DLD1 (cell line): Measurements from ENCODE around the gene SULF2.
"Not testable (repeated sequence)": the region's sequence is repeated elsewhere in the genome, so short reads cannot be mapped to it uniquely, and the experiment has no call there.

Experiments
- in situ Hi-C: cut with HindIII; loops from 2 replicates; pipeline ENCODE4 v1.10.0; 2017; ENCODE audit warnings: low sequenced_read_pairs

The SULF2 gene

GRCh38 chr20:47785311-47785853 lies at the start of gene SULF2:
TSS of gene SULF2 (minus strand) at chr20:47785481. CDS start at chr20:47757363, 28,118 bp downstream.
- in situ Hi-C loops, result loop anchor here (10.0 kb wide), 1 partner anchor 111 kb away; no protein-coding TSS in a partner anchor

GRCh38 chr20:47831675-47832074 lies 46.4 kb upstream of the SULF2 start:
- in situ Hi-C loops, result not testable (repeated sequence)

GRCh38 chr20:47826716-47827115 lies 41.4 kb upstream of the SULF2 start:
- in situ Hi-C loops, result not testable (repeated sequence)

- in situ Hi-C loops, result not testable (repeated sequence)
Observed at GRCh38 chr20:47826006-47826405, 40.7 kb upstream of the SULF2 start.

GRCh38 chr20:47825011-47825762 lies 39.9 kb upstream of the SULF2 start:
- in situ Hi-C loops, result no loop called here

GRCh38 chr20:47823941-47824340 lies 38.7 kb upstream of the SULF2 start:
- in situ Hi-C loops, result not testable (repeated sequence)

DNA sequence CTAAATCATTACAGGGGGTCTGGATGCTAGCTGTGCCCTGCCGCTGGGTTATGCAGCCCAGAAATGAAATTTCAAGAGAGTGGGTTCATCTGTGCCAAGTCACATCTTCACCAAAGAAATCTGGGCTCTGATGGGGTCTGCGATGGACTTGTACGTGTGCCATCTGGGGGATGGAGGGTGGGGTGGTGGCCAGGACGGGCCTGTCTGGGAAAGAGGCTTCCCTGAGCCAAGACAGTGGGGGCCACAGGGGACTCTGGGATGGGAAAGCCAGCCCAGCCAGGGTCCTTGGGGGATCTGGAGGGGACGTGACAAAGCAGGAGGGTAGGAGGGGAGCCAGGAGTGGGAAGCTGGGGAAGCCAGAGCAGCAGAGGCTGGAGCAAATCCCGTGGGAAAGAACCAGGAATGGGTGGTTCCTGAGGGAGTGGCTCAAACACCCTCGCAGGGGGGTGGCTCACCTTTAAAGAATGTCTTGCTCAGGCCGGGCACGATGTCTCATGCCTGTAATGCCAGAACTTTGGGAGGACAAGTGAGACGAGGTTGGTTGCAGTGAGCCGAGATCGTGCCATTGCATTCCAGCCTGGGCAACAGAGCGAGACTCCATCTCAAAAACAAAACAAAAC lies 36.3 kb upstream of the SULF2 start:
- in situ Hi-C loops, result no loop called here

DNA sequence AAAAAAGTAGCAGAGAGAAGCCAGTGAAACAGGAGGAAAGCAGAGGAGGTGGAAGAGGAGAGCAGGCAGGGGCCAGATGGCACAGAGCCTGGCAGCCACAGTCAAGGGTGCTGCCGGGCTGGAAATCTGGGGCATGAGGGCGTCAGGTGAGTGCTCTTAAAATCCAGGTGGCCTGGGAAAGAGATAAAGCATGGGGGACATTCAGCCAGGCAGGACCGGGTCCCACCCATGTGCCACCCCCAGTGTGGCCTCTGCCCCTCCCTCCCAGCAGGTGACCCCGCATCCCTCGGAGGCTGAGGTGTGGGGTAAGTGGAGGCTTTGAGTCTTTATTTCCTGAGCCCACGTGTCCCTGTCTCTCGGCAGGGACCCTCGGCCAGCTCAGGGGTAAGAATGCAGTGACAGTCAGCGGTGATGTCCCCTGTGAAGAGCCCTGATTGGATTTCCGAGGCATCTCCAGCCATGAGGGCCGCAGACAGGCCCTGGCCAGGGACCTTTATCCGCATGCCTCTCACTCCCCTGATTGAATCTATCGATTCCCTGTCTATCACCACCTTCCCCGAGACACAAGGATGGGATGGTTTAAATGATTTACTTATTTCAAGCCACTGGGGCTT lies 33.8 kb upstream of the SULF2 start:
- in situ Hi-C loops, result no loop called here

- in situ Hi-C loops, result no loop called here
Observed at GRCh38 chr20:47818466-47818865, 33.2 kb upstream of the SULF2 start.

DNA sequence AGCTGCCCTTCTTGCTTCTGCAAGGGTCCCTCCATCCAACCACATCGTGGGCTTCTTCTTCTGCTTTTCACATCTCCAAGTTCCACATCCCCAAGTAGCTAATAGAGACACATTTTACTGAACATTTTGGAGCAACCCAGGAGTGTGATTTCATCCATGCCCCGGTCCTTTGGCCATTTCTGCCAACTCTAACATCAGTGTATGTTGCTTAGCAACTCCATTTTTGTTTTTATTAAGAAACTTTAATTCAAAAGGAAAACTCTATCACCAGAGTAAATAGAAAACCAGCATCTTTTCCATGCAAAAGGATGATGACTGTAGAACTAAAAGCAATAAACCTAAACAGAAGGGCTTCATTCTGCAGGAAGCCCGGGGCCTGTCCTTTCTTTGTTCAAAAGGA lies 32.7 kb upstream of the SULF2 start:
- in situ Hi-C loops, result no loop called here

- in situ Hi-C loops, result no loop called here
Observed at GRCh38 chr20:47817573-47817972, 32.3 kb upstream of the SULF2 start.

GRCh38 chr20:47816487-47817451 lies 31.5 kb upstream of the SULF2 start:
- in situ Hi-C loops, result no loop called here

DNA sequence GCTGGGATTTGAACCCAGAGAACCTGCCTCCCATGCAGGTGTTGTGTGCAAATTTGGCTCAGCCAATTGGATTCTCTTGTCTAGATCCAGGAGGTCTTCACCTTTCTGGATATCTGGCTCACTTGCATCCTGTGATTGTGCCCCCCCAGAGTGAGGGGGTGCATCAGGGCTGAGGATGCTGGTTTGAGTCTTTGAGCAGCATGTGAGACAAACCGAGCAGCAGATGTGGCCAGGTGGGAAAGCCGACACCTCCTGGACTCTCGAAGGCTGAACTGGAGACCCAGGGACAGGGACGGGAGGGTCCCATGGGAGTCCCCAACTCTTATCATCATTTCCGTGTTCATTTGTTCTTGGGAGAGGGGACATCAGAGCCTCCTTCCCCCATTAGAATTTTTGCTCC lies 30.6 kb upstream of the SULF2 start:
- in situ Hi-C loops, result no loop called here

DNA sequence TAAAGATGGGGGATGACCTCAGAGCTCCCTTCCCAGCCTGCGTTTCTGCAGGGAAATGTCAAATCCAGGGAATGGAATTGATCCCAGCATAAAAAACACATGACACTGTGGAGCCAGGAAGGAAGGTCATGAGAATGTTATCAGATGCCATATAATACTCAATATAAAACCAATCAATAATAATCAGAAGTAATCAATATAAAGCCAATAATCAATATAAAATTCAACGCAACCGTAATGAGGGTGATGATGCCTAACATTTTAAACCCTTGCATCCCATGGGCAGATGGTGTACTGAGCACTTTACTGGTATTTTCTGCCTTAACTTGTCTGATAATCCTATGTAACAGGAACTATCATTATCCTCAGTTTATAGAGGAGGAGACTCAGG lies 30.1 kb upstream of the SULF2 start:
- in situ Hi-C loops, result no loop called here

DNA sequence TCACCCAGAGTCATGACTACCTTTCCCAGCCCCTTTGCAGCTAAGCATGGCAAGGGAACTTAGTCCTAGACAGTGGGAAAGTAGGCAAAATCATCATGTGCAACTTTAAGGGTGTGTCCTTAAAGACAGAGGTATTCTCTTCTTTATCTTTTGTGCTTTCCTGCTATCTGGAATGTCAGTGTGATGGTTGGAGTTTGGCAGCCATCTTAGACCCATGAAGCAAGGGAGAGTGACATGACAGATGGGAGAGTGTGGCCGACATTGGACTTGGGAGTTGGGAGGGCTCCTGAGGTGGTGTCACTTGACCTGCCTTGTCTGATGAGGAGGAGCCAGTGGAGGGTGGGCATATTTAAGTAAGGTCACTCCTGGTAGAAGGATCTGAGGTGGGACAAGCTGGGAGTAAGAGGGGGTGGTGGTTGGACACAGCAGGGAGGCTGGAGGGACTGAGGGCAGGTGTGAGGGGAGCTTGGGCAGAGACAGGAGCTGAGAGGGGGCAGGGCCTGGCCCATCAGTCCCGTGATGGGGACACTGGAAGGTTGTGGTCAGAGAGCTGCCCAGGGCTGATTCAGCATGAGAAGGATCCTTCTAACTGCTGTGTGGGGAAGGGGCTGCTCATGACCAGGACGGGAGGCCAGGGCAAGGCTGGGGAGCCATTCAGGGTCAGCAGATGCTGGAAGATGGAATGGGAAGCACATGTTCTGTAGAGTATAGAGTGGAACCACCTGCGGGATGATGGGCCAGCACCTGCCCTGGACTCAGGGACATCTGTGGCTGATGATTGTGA lies 29.5 kb upstream of the SULF2 start:
- in situ Hi-C loops, result no loop called here

GRCh38 chr20:47810721-47811347 lies 25.6 kb upstream of the SULF2 start:
- in situ Hi-C loops, result no loop called here

- in situ Hi-C loops, result no loop called here
Observed at GRCh38 chr20:47810116-47810677, 24.9 kb upstream of the SULF2 start.

GRCh38 chr20:47809161-47809960 lies 24.1 kb upstream of the SULF2 start:
- in situ Hi-C loops, result no loop called here
